ENCODE results near the gene GSDME. TPM values are rescaled to one million over a fixed set of nuclear protein-coding genes. Genes with fewer than 3 reads are reported as not detected.

The GSDME gene
- polyA plus RNA-seq, 2 donors = 1.1 to 3.4 TPM

GRCh38 chr7:24701261-24702235, 55.7 kb downstream of the GSDME start:
- Histone ChIP-seq H3K27me3 (ENCODE audit: control insufficient read depth in 1 of 2, insufficient read depth in 2 of 2, low read length in 2 of 2) (no peaks in the 10 kb centered on the region), H3K4me1 (ENCODE audit: control insufficient read depth in 2 of 2, insufficient read depth in 2 of 2, low read length in 1 of 2) (no peaks in the 10 kb centered on the region), H3K4me3 (ENCODE audit: low read depth in 1 of 2, low read length in 2 of 2) (no peak overlapping the region), H3K36me3 (ENCODE audit: control insufficient read depth in 2 of 2, insufficient read depth in 2 of 2, low read length in 1 of 2) (no peaks in the 10 kb centered on the region), H3K9me3 (ENCODE audit: control insufficient read depth in 2 of 2, insufficient read depth in 1 of 2, low read depth in 1 of 2, low read length in 1 of 2) (no peaks in the 10 kb centered on the region), H3K27ac (ENCODE audit: low read depth in 2 of 2, low read length in 1 of 2) (no peak overlapping the region)
- WGBS, 2 donors = 58% methylated on average over 4 of the region's 4 CpGs

DNA sequence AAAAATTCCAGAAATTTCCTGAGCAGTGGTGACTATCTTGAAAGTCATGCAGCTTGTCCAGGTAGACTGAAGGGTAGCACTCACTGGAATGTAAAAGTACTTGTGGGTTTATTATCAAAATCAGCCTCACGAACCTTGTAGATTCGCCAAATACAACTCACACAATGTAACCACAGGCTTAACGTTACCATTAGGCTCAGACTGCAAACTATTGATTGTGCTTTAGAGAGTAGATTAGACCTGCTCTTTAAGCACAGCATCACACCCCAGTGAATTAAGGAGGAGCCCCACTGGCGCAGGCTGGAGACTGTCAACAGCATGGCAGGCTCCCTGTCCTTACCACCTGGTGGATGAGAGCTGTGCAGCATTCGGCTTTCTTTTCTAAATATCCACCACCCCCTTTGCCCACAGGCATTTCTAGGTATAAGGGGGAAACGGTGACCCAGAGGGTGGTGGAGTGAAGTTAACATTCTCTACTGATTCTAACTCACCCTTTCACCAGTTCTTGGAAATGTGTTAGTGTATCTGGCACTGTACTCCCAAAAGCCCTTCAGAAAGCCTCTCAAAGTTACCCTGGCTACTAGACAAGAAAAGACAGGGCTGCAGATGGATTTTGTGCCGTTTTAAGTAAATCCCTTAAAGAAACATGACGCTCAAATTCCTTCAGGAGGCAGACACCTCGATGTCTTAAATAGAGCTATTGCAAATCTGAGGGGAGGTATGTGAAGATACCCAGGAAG, 56.6 kb downstream of the GSDME start:
- no peak overlapping the region for H3K4me3 ChIP-seq (ENCODE audit: low read depth in 1 of 2, low read length in 2 of 2)
- no peaks in the 10 kb centered on the region for H3K4me1 ChIP-seq (ENCODE audit: control insufficient read depth in 2 of 2, insufficient read depth in 2 of 2, low read length in 1 of 2)
- WGBS, 2 donors = 57 to 68% methylated on average over 9 of the region's 9 CpGs
- H3K36me3 ChIP-seq (ENCODE audit: control insufficient read depth in 2 of 2, insufficient read depth in 2 of 2, low read length in 1 of 2) = no peaks in the 10 kb centered on the region
- H3K27me3 ChIP-seq (ENCODE audit: control insufficient read depth in 1 of 2, insufficient read depth in 2 of 2, low read length in 2 of 2) = no peaks in the 10 kb centered on the region
- no peaks in the 10 kb centered on the region for H3K9me3 ChIP-seq (ENCODE audit: control insufficient read depth in 2 of 2, insufficient read depth in 1 of 2, low read depth in 1 of 2, low read length in 1 of 2)
- H3K27ac ChIP-seq (ENCODE audit: low read depth in 2 of 2, low read length in 1 of 2) = no peak overlapping the region

DNA sequence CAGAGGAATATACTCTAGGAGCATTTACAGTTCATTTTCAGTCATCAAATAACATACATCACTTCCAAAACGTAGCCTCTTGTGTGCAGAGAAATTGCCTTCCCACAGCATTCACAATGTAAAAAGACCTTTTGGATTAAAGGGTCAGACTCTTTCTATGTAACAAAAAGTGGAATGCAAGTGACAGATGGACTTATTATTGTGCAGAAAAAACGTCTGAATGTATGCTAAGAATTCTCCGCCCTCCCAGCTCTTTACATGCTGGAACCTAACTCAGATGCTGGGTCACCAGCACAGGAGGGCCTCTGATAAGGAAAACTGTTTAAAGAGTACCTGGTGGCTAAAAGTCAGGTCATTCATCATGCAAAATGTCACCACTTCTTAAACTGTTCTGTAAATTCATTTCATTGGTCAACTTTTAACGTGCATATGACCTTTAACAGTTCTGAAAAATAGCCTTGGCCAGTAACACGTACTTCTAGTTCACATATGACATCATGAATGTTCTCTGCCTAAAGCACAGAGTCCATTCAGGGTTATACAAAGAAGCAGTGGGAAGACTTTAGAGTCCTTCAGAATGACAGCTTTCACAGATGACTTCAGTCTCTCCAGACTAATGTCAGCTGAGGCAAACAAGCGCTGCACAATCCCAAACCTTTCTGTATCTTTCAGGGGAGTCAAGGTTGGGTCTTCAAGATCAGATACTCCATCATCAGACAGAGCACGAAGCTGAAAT, 58.6 kb downstream of the GSDME start:
- Histone ChIP-seq H3K36me3 (ENCODE audit: control insufficient read depth in 2 of 2, insufficient read depth in 2 of 2, low read length in 1 of 2) (no peaks in the 10 kb centered on the region), H3K27ac (ENCODE audit: low read depth in 2 of 2, low read length in 1 of 2) (no peak overlapping the region), H3K27me3 (ENCODE audit: control insufficient read depth in 1 of 2, insufficient read depth in 2 of 2, low read length in 2 of 2) (no peaks in the 10 kb centered on the region), H3K9me3 (ENCODE audit: control insufficient read depth in 2 of 2, insufficient read depth in 1 of 2, low read depth in 1 of 2, low read length in 1 of 2) (no peaks in the 10 kb centered on the region), H3K4me3 (ENCODE audit: low read depth in 1 of 2, low read length in 2 of 2) (no peak overlapping the region), H3K4me1 (ENCODE audit: control insufficient read depth in 2 of 2, insufficient read depth in 2 of 2, low read length in 1 of 2) (no peaks in the 10 kb centered on the region)
- 79 to 80% methylated on average over 7 of the region's 7 CpGs for WGBS, 2 donors

DNA sequence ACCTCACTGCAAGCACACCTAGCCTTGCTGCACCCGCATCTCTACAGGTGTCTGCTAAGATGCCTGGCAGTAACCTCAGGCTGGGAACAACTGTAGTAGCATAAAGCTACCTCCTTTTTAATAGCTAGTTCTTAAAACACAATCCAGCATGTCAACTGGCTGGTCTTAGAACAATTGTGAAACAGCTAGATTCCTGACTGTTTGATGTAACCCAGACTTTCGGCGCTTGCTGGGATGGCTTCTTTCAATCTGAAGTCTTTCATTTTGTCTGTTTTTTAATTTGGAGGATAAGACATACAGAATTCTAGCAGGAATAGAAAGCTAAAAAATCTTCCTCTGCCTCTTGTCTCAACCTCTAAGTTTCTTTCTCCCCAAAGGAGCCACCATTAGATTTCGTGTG, 59.8 kb downstream of the GSDME start:
- Histone ChIP-seq H3K4me1 (ENCODE audit: control insufficient read depth in 2 of 2, insufficient read depth in 2 of 2, low read length in 1 of 2) (no peaks in the 10 kb centered on the region), H3K27me3 (ENCODE audit: control insufficient read depth in 1 of 2, insufficient read depth in 2 of 2, low read length in 2 of 2) (no peaks in the 10 kb centered on the region), H3K9me3 (ENCODE audit: control insufficient read depth in 2 of 2, insufficient read depth in 1 of 2, low read depth in 1 of 2, low read length in 1 of 2) (no peaks in the 10 kb centered on the region), H3K4me3 (ENCODE audit: low read depth in 1 of 2, low read length in 2 of 2) (no peak overlapping the region), H3K36me3 (ENCODE audit: control insufficient read depth in 2 of 2, insufficient read depth in 2 of 2, low read length in 1 of 2) (no peaks in the 10 kb centered on the region), H3K27ac (ENCODE audit: low read depth in 2 of 2, low read length in 1 of 2) (no peak overlapping the region)
- WGBS, 2 donors = 95 to 96% methylated on average over 4 of the region's 4 CpGs

- no peak overlapping the region for H3K27ac ChIP-seq (ENCODE audit: low read depth in 2 of 2, low read length in 1 of 2)
- no peaks in the 10 kb centered on the region for H3K9me3 ChIP-seq (ENCODE audit: control insufficient read depth in 2 of 2, insufficient read depth in 1 of 2, low read depth in 1 of 2, low read length in 1 of 2)
- 83 to 89% methylated on average over 2 of the region's 2 CpGs for WGBS, 2 donors
- no peaks in the 10 kb centered on the region for H3K27me3 ChIP-seq (ENCODE audit: control insufficient read depth in 1 of 2, insufficient read depth in 2 of 2, low read length in 2 of 2)
- no peak overlapping the region for H3K4me3 ChIP-seq (ENCODE audit: low read depth in 1 of 2, low read length in 2 of 2)
- H3K36me3 ChIP-seq (ENCODE audit: control insufficient read depth in 2 of 2, insufficient read depth in 2 of 2, low read length in 1 of 2) = no peaks in the 10 kb centered on the region
- no peaks in the 10 kb centered on the region for H3K4me1 ChIP-seq (ENCODE audit: control insufficient read depth in 2 of 2, insufficient read depth in 2 of 2, low read length in 1 of 2)
Measured at GRCh38 chr7:24692592-24692991, 64.7 kb downstream of the GSDME start.

- H3K4me3 ChIP-seq (ENCODE audit: low read depth in 1 of 2, low read length in 2 of 2) = no peak overlapping the region
- no peaks in the 10 kb centered on the region for H3K36me3 ChIP-seq (ENCODE audit: control insufficient read depth in 2 of 2, insufficient read depth in 2 of 2, low read length in 1 of 2)
- H3K4me1 ChIP-seq (ENCODE audit: control insufficient read depth in 2 of 2, insufficient read depth in 2 of 2, low read length in 1 of 2) = no peaks in the 10 kb centered on the region
- H3K9me3 ChIP-seq (ENCODE audit: control insufficient read depth in 2 of 2, insufficient read depth in 1 of 2, low read depth in 1 of 2, low read length in 1 of 2) = no peaks in the 10 kb centered on the region
- no peak overlapping the region for H3K27ac ChIP-seq (ENCODE audit: low read depth in 2 of 2, low read length in 1 of 2)
- 89 to 94% methylated on average over 4 of the region's 4 CpGs for WGBS, 2 donors
- H3K27me3 ChIP-seq (ENCODE audit: control insufficient read depth in 1 of 2, insufficient read depth in 2 of 2, low read length in 2 of 2) = no peaks in the 10 kb centered on the region
Measured at GRCh38 chr7:24690251-24690650, 67.0 kb downstream of the GSDME start.

GRCh38 chr7:24685708-24686107, 71.6 kb downstream of the GSDME start:
- no peak overlapping the region for H3K4me3 ChIP-seq (ENCODE audit: low read depth in 1 of 2, low read length in 2 of 2)
- H3K36me3 ChIP-seq (ENCODE audit: control insufficient read depth in 2 of 2, insufficient read depth in 2 of 2, low read length in 1 of 2) = peaks cover 0 to 2% of the 10 kb centered on the region in 2 donors
- no peak overlapping the region for H3K27ac ChIP-seq (ENCODE audit: low read depth in 2 of 2, low read length in 1 of 2)
- H3K27me3 ChIP-seq (ENCODE audit: control insufficient read depth in 1 of 2, insufficient read depth in 2 of 2, low read length in 2 of 2) = no peaks in the 10 kb centered on the region
- H3K4me1 ChIP-seq (ENCODE audit: control insufficient read depth in 2 of 2, insufficient read depth in 2 of 2, low read length in 1 of 2) = no peaks in the 10 kb centered on the region
- H3K9me3 ChIP-seq (ENCODE audit: control insufficient read depth in 2 of 2, insufficient read depth in 1 of 2, low read depth in 1 of 2, low read length in 1 of 2) = no peaks in the 10 kb centered on the region
- 93 to 95% methylated on average over 1 of the region's 1 CpG for WGBS, 2 donors

DNA sequence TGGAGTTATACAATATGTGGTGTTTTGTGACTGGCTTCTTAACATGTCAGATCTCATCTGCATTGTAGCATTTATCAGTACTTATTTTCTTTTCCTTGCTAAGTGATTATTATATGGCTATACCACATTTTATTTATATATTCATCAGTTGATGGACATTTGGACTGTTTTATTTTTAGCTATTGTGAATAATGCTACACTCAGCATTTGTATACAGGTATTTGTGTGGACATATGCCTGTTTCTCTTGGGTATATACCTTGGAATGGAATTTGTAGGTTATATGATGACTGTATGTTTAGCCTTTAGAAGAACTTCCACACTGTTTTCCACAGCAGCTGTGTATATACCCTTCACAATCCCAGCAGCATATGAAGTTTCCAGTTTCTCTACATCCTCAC, 86.5 kb downstream of the GSDME start:
- Histone ChIP-seq H3K27me3 (ENCODE audit: control insufficient read depth in 1 of 2, insufficient read depth in 2 of 2, low read length in 2 of 2) (no peaks in the 10 kb centered on the region), H3K4me3 (ENCODE audit: low read depth in 1 of 2, low read length in 2 of 2) (no peak overlapping the region), H3K36me3 (ENCODE audit: control insufficient read depth in 2 of 2, insufficient read depth in 2 of 2, low read length in 1 of 2) (no peaks in the 10 kb centered on the region), H3K27ac (ENCODE audit: low read depth in 2 of 2, low read length in 1 of 2) (no peak overlapping the region), H3K9me3 (ENCODE audit: control insufficient read depth in 2 of 2, insufficient read depth in 1 of 2, low read depth in 1 of 2, low read length in 1 of 2) (no peaks in the 10 kb centered on the region), H3K4me1 (ENCODE audit: control insufficient read depth in 2 of 2, insufficient read depth in 2 of 2, low read length in 1 of 2) (no peaks in the 10 kb centered on the region)

- Histone ChIP-seq H3K27me3 (ENCODE audit: control insufficient read depth in 1 of 2, insufficient read depth in 2 of 2, low read length in 2 of 2) (no peaks in the 10 kb centered on the region), H3K27ac (ENCODE audit: low read depth in 2 of 2, low read length in 1 of 2) (no peak overlapping the region), H3K9me3 (ENCODE audit: control insufficient read depth in 2 of 2, insufficient read depth in 1 of 2, low read depth in 1 of 2, low read length in 1 of 2) (no peaks in the 10 kb centered on the region), H3K4me1 (ENCODE audit: control insufficient read depth in 2 of 2, insufficient read depth in 2 of 2, low read length in 1 of 2) (no peaks in the 10 kb centered on the region), H3K4me3 (ENCODE audit: low read depth in 1 of 2, low read length in 2 of 2) (no peak overlapping the region), H3K36me3 (ENCODE audit: control insufficient read depth in 2 of 2, insufficient read depth in 2 of 2, low read length in 1 of 2) (no peaks in the 10 kb centered on the region)
Measured at GRCh38 chr7:24669971-24670591, 87.2 kb downstream of the GSDME start.
